Glutamatergic neuron (in vitro differentiated cells): ENCODE results near the gene VAPB. TPM values are rescaled to one million over a fixed set of nuclear protein-coding genes. Genes with fewer than 3 reads are reported as not detected.
"Not testable (repeated sequence)": the region's sequence is repeated elsewhere in the genome, so short reads cannot be mapped to it uniquely, and the experiment has no call there.

Source experiments
- DNase-seq: peaks from one replicate; pipeline ENCODE4 v3.0.0; 2022
- H3K27ac Mint-ChIP-seq: one replicate; pipeline ENCODE4 v1.8.0; 2020; ENCODE audit warnings: mild to moderate bottlenecking, mixed read lengths, inconsistent platforms; ENCODE audit not compliant: unreplicated experiment
- H3K27me3 Mint-ChIP-seq: one replicate; pipeline ENCODE4 v1.8.0; 2020; ENCODE audit warnings: mild to moderate bottlenecking, moderate library complexity, mixed read lengths, inconsistent platforms; ENCODE audit not compliant: unreplicated experiment
- H3K36me3 Mint-ChIP-seq: one replicate; pipeline ENCODE4 v1.8.0; 2020; ENCODE audit warnings: mild to moderate bottlenecking, mixed read lengths, inconsistent platforms; ENCODE audit not compliant: unreplicated experiment
- H3K4me1 Mint-ChIP-seq: one replicate; pipeline ENCODE4 v1.8.0; 2020; ENCODE audit warnings: mild to moderate bottlenecking, low read depth, mixed read lengths, inconsistent platforms; ENCODE audit not compliant: unreplicated experiment
- H3K4me3 Mint-ChIP-seq: one replicate; pipeline ENCODE4 v1.8.0; 2020; ENCODE audit warnings: mild to moderate bottlenecking, mixed read lengths, inconsistent platforms; ENCODE audit not compliant: unreplicated experiment
- H3K9me3 Mint-ChIP-seq: one replicate; pipeline ENCODE4 v1.8.0; 2020; ENCODE audit warnings: mild to moderate bottlenecking, moderate library complexity, mixed read lengths, inconsistent platforms; ENCODE audit not compliant: unreplicated experiment
- total RNA-seq: library from RNA; stranded (reverse); fragmentation: NEBNext Ultra II Directional; extraction: Animal tissue kit (Norgen Biotek cat#: 25700); gene quantifications from one replicate; pipeline ENCODE4 v1.2.1, GENCODE V29; 2021; ENCODE audit not compliant: unreplicated experiment
- TF ChIP-seq, protein P1 (sequence below): fragments of 200-600 bp; sonication (generic); IDR thresholded peaks from one replicate; pipeline ENCODE4 v1.5.0; 2021; ENCODE audit not compliant: partially characterized antibody, unreplicated experiment

Gene VAPB
- total RNA-seq, 1 donor from 2014 or later, result 60.5 TPM

DNA sequence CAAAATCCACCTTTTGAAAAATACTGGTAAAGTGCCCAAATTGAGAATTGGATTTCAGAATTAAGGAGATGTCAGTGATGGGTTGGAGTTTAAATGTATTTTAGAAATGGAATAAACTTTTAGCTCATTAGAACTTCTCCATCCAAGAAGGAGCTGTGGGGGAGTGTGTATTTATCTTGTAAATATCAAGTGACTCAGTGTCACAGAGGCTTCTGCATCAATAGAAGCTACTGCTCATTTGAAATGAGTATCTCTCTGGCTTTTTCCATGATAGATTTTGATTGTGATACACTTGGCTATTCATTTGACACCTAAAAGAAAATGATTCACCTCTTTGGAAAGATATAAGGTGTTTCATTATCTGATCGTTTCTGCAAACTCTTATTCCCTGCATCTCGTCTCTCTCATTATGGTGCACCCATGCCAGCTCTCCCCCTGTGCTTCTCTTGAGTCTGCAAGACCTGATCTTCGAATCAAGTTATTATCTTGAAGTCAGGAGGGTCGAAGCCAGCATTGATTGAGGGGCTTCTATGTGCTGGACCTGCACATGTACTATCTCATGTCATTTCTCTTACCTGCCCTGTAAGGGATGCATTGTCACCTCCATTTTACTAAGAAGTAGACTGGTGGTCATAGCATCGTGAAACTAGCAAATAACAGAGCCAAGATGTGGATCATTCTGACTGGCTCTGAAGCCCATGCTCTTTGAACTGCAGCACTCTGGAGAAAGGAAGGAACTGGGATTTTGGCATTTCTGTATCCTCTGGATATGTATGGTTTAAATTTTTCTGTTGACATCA, 30.1 kb downstream of the VAPB start:
- peaks cover 5% of the 10 kb centered on the region for H3K36me3 Mint-ChIP-seq
- peaks cover 3% of the 10 kb centered on the region for H3K4me1 Mint-ChIP-seq
- no peak overlapping the region for H3K4me3 Mint-ChIP-seq
- no peak for DNase-seq
- H3K27ac Mint-ChIP-seq, result no peak overlapping the region
- H3K9me3 Mint-ChIP-seq, result peaks cover 5% of the 10 kb centered on the region
- H3K27me3 Mint-ChIP-seq, result peaks cover 2% of the 10 kb centered on the region
- TF ChIP-seq, protein P1, sequence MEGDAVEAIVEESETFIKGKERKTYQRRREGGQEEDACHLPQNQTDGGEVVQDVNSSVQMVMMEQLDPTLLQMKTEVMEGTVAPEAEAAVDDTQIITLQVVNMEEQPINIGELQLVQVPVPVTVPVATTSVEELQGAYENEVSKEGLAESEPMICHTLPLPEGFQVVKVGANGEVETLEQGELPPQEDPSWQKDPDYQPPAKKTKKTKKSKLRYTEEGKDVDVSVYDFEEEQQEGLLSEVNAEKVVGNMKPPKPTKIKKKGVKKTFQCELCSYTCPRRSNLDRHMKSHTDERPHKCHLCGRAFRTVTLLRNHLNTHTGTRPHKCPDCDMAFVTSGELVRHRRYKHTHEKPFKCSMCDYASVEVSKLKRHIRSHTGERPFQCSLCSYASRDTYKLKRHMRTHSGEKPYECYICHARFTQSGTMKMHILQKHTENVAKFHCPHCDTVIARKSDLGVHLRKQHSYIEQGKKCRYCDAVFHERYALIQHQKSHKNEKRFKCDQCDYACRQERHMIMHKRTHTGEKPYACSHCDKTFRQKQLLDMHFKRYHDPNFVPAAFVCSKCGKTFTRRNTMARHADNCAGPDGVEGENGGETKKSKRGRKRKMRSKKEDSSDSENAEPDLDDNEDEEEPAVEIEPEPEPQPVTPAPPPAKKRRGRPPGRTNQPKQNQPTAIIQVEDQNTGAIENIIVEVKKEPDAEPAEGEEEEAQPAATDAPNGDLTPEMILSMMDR, result no peak

DNA sequence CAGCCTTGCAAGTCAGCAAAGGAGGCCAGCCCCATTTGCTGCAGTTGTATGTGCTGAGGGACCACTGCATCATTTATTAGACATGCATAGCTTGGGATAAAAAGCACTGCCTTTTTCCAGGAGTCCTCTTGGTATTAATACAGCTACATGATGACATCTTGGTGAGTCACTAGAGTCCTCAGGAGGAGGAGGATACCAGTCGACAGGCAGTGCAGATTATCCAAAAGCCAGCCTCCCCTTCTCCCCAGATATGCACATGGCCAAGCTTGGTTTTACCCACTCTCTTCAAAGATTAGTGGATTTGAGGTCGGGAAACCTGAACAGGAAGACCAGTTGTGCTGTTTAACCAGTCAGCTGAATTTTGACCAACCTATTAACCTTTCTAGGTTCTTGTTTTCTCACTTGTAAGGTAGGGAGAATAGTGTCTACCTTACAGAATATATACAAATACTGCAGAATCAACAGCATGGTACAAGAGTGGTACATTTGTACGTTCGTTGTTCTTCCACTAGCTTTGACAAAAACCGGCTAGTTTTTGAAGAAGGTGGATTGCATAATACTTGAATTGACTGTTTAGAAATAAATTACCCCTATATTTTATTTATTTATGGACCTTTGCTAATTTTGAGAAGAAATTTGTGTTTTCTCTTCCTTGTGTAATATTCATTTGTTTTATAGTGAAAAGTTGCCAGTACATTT, 31.9 kb downstream of the VAPB start:
- Mint-ChIP-seq H3K27ac (no peak overlapping the region), H3K36me3 (no peaks in the 10 kb centered on the region), H3K4me3 (no peak overlapping the region), H3K4me1 (peaks cover 10% of the 10 kb centered on the region), H3K9me3 (peaks cover 2% of the 10 kb centered on the region), H3K27me3 (peaks cover 1% of the 10 kb centered on the region)
- no peak for DNase-seq
- TF ChIP-seq, protein P1, result no peak

DNA sequence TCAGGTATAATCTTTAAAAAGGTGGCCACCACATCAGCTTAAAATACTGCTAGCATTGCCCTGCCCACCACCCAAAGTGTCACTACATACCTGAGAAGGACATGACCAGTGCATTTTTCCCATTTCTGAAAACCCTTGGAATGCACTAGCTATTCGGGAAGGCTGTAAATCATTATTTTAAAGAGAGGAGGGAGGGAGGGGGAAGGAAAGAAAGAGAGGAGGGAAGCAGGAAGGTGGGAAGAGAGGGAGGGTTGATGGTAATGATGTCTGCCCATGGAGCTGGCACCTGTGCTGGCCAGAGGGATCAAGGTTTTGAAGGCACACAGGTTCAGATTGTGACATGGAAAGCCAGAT, 32.4 kb downstream of the VAPB start:
- peaks cover 1% of the 10 kb centered on the region for H3K27me3 Mint-ChIP-seq
- TF ChIP-seq, protein P1, result no peak
- no peak overlapping the region for H3K4me3 Mint-ChIP-seq
- no peak for DNase-seq
- peaks cover 10% of the 10 kb centered on the region for H3K4me1 Mint-ChIP-seq
- H3K36me3 Mint-ChIP-seq, result no peaks in the 10 kb centered on the region
- H3K27ac Mint-ChIP-seq, result no peak overlapping the region
- peaks cover 2% of the 10 kb centered on the region for H3K9me3 Mint-ChIP-seq

DNA sequence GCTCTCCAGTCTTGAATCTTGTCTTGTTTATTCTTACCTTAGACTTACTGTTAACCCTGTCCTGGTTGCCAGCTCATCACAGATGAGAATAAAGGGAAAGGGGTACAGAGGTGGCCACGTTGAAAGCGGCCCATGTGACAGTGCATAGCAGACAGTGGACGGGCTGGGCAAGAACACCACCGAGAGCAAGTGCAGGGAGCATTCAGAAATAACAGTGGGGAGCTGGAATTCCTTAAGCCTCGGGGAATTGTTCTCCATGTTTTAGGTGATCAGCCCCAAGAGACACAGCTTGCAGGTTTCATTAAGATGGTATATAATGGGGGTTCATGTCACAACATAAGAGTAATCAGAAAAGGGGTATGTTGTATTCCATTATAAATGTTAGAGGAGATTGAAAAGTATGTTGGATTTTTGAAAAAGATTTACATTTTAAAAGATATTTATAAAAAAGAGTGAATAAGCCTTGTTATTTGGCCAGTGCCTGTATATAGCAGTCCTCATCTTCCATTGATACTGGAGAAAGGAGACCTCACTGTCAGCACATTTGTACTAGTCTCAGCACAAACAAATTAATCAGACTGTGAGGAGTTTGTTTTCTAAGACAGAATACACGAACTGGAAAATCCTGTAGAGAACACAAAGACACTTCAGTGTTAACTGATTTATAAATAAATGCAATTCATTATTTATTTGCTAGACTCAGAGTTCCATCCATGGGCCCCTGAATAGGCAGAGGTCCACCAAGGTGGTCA, 35.4 kb downstream of the VAPB start:
- no peak for DNase-seq

DNA sequence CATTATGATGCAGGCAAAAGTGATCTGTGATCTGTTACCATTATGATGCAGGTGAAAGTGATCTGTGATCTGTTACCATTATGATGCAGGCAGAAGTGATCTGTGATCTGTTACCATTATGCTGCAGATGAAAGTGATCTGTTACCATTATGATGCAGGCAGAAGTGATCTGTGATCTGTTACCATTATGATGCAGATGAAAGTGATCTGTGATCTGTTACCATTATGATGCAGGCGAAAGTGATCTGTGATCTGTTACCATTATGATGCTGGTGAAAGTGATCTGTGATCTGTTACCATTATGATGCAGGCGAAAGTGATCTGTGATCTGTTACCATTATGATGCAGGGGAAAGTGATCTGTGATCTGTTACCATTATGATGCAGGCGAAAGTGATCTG, 38.5 kb downstream of the VAPB start:
- not testable (repeated sequence) for H3K4me3 Mint-ChIP-seq, H3K9me3 Mint-ChIP-seq, DNase-seq, H3K27ac Mint-ChIP-seq, H3K27me3 Mint-ChIP-seq, H3K36me3 Mint-ChIP-seq, H3K4me1 Mint-ChIP-seq

More for the DNA sequence above, 35.4 kb downstream of the VAPB start:
- Mint-ChIP-seq H3K4me3 (no peak overlapping the region), H3K36me3 (no peaks in the 10 kb centered on the region), H3K4me1 (peaks cover 10% of the 10 kb centered on the region), H3K27ac (no peak overlapping the region), H3K27me3 (peaks cover 1% of the 10 kb centered on the region), H3K9me3 (peaks cover 2% of the 10 kb centered on the region)
- TF ChIP-seq, protein P1, result no peak
